SK-N-SH (cell line): Measurements from ENCODE around the gene TMPRSS13. TPM values are rescaled to one million over a fixed set of nuclear protein-coding genes. Genes with fewer than 3 reads are reported as not detected.

Experiments used
- CTCF ChIA-PET: fragments of 300-600, 350-600 bp; formaldehyde crosslinking; extraction: SDS; loops from one replicate; lab custom pipeline; 2021; lab: Yijun Ruan, JAX
- POLR2A ChIA-PET: fragments of 350-600 bp; sonication (Branson Sonifier 250); formaldehyde crosslinking; extraction: SDS; loops from one replicate; lab custom pipeline; 2020; ENCODE audit warnings: antibody characterized with exemption, inconsistent platforms; lab: Yijun Ruan, JAX
- DNase-seq: peaks from one replicate; pipeline ENCODE4 v3.0.0; 2012
- H2AFZ ChIP-seq: fragments of 200-600 bp; sonication (generic); 2 replicates; pipeline ENCODE4 v1.8.1; 2016; ENCODE audit warnings: antibody characterized with exemption, mild to moderate bottlenecking, low read depth
- H3F3A ChIP-seq: fragments of 200-600 bp; sonication (generic); replicated peaks from 2 replicates; pipeline ENCODE3; 2016; ENCODE audit warnings: antibody characterized with exemption, mild to moderate bottlenecking; ENCODE audit not compliant: insufficient read depth
- H3K27ac ChIP-seq, 2 experiments: fragments of 200-500 bp in 1 of 2; fragments of 200-600 bp in 1 of 2; sonication (Bioruptor generic) in 1 of 2; sonication (generic), shearing (Covaris generic) in 1 of 2; 2 replicates each; pipeline versions ENCODE4 v1.5.1 to v1.6.1; 2014 to 2016; ENCODE audit warnings: low read depth in 2 of 2, inconsistent platforms in 1 of 2, low read length in 1 of 2, mild to moderate bottlenecking in 1 of 2, mixed read lengths in 1 of 2
- H3K27me3 ChIP-seq: fragments of 200-600 bp; sonication (generic), shearing (Covaris generic); 2 replicates; pipeline ENCODE4 v1.6.1; 2016; ENCODE audit warnings: mixed run types; ENCODE audit not compliant: insufficient read depth
- H3K36me3 ChIP-seq, 2 experiments: fragments of 200-500 bp in 1 of 2; fragments of 200-600 bp in 1 of 2; sonication (Bioruptor generic) in 1 of 2; sonication (generic) in 1 of 2; replicated peaks in 1 of 2; 2 replicates each; pipeline versions ENCODE3 to v1.5.1; 2014 to 2016; ENCODE audit warnings: low read length in 1 of 2, mild to moderate bottlenecking in 1 of 2; ENCODE audit not compliant: insufficient read depth in 2 of 2, control insufficient read depth in 1 of 2
- H3K4me1 ChIP-seq, 2 experiments: fragments of 200-500 bp in 1 of 2; fragments of 200-600 bp in 1 of 2; sonication (Bioruptor generic) in 1 of 2; sonication (generic), shearing (Covaris generic) in 1 of 2; 2 replicates each; pipeline versions ENCODE4 v1.5.1 to v1.6.1; 2014 to 2016; ENCODE audit warnings: low read depth in 1 of 2, low read length in 1 of 2, mixed run types in 1 of 2; ENCODE audit not compliant: insufficient read depth in 2 of 2, control insufficient read depth in 1 of 2
- H3K4me2 ChIP-seq: fragments of 200-600 bp; sonication (generic), shearing (Covaris generic); 2 replicates; pipeline ENCODE4 v1.6.1; 2017; ENCODE audit warnings: mixed run types
- H3K4me3 ChIP-seq, 2 experiments: fragments of 200-500 bp in 1 of 2; fragments of 200-600 bp in 1 of 2; sonication (Bioruptor generic) in 1 of 2; sonication (generic), shearing (Covaris generic) in 1 of 2; 2 replicates each; pipeline versions ENCODE4 v1.5.1 to v1.8.1; 2014 to 2016; ENCODE audit warnings: low read depth in 2 of 2, inconsistent platforms in 1 of 2, low read length in 1 of 2, mild to moderate bottlenecking in 1 of 2, mixed read lengths in 1 of 2, moderate library complexity in 1 of 2
- H3K79me2 ChIP-seq: fragments of 200-600 bp; sonication (generic); 2 replicates; pipeline ENCODE4 v1.8.1; 2017; ENCODE audit warnings: mild to moderate bottlenecking; ENCODE audit not compliant: insufficient read depth
- H3K9ac ChIP-seq: fragments of 200-600 bp; sonication (generic); 2 replicates; pipeline ENCODE4 v1.6.1; 2017; ENCODE audit warnings: mixed run types
- H3K9me2 ChIP-seq: fragments of 200-600 bp; sonication (generic); 2 replicates; pipeline ENCODE4 v1.6.1; 2017; ENCODE audit warnings: mixed run types
- H3K9me3 ChIP-seq: fragments of 200-600 bp; sonication (generic); 2 replicates; pipeline ENCODE4 v1.6.1; 2017; ENCODE audit warnings: mixed run types, mild to moderate bottlenecking, moderate library complexity
- H4K20me1 ChIP-seq: fragments of 200-600 bp; sonication (generic); 2 replicates; pipeline ENCODE4 v1.6.1; 2017; ENCODE audit warnings: mild to moderate bottlenecking, mixed run types; ENCODE audit not compliant: insufficient read depth
- CTCF ChIP-seq: fragments of 200-600 bp; sonication (generic); IDR thresholded peaks from 2 replicates; pipeline ENCODE4 v1.6.1; 2017; ENCODE audit warnings: antibody characterized with exemption, mild to moderate bottlenecking, moderate library complexity
- ELF1 ChIP-seq: IDR thresholded peaks from 2 replicates; pipeline ENCODE4 v1.4.0; 2012
- EZH2phosphoT487 ChIP-seq: fragments of 200-600 bp; sonication (generic); IDR thresholded peaks from 2 replicates; pipeline ENCODE4 v1.6.1; 2017; ENCODE audit warnings: low read depth, mixed run types, mild to moderate bottlenecking, antibody characterized with exemption, moderate library complexity, borderline replicate concordance
- FOXM1 ChIP-seq: IDR thresholded peaks from 2 replicates; pipeline ENCODE4 v1.4.0; 2012; ENCODE audit warnings: low read depth, mild to moderate bottlenecking
- IRF3 ChIP-seq: fragments of 150-350 bp; IDR thresholded peaks from 2 replicates; pipeline ENCODE4 v1.6.1; 2016; ENCODE audit warnings: mild to moderate bottlenecking, low read depth, low read length
- NFIC ChIP-seq: IDR thresholded peaks from 2 replicates; pipeline ENCODE4 v1.4.0; 2012; ENCODE audit warnings: borderline replicate concordance
- NRF1 ChIP-seq: IDR thresholded peaks from 2 replicates; pipeline ENCODE4 v1.6.1; 2012; ENCODE audit warnings: low read depth, mild to moderate bottlenecking, low read length
- RAD21 ChIP-seq: IDR thresholded peaks from 2 replicates; pipeline ENCODE4 v1.6.1; 2012; ENCODE audit warnings: mild to moderate bottlenecking, low read length
- RCOR1 ChIP-seq: fragments of 150-350 bp; IDR thresholded peaks from 2 replicates; pipeline ENCODE4 v1.6.1; 2017; ENCODE audit warnings: antibody characterized with exemption, low read length
- REST ChIP-seq: IDR thresholded peaks from 2 replicates; pipeline ENCODE4 v1.6.1; 2012; ENCODE audit warnings: mild to moderate bottlenecking, low read depth, low read length, moderate library complexity
- RXRA ChIP-seq: IDR thresholded peaks from 2 replicates; pipeline ENCODE4 v1.4.0; 2012; ENCODE audit warnings: low read depth, mild to moderate bottlenecking, borderline replicate concordance
- SIN3A ChIP-seq: IDR thresholded peaks from 2 replicates; pipeline ENCODE4 v1.6.1; 2012; ENCODE audit warnings: low read depth, mild to moderate bottlenecking, low read length, moderate library complexity, borderline replicate concordance
- TAF1 ChIP-seq: IDR thresholded peaks from 2 replicates; pipeline ENCODE4 v1.6.1; 2012; ENCODE audit warnings: low read depth, mild to moderate bottlenecking, low read length, moderate library complexity, borderline replicate concordance
- USF1 ChIP-seq: IDR thresholded peaks from 2 replicates; pipeline ENCODE4 v1.4.0; 2012; ENCODE audit warnings: low read depth, borderline replicate concordance
- USF2 ChIP-seq: fragments of 150-350 bp; IDR thresholded peaks from 2 replicates; pipeline ENCODE4 v1.6.1; 2017; ENCODE audit warnings: antibody characterized with exemption, low read length, low read depth, borderline replicate concordance
- WGBS: methylation state at CpG from one replicate; pipeline ENCODE4 v1.1.6; 2017; ENCODE audit warnings: low lambda C conversion rate; 5-methylcytosine and 5-hydroxymethylcytosine counted together
- polyA plus RNA-seq, 3 experiments: library from polyadenylated mRNA; depleted of rRNA; stranded (reverse); fragments of >200 nt; gene quantifications; 2 replicates each; pipeline ENCODE4 v1.2.3, GENCODE V29; 2012

The TMPRSS13 gene
- polyA plus RNA-seq, 1 of the 3 experiments (the other 2 are of a cell fraction) = not detected

- ChIA-PET POLR2A (no interaction called here), CTCF (interaction anchor here (0.9 to 6.1 kb wide), 8 partner anchors 22 to 143 kb away, joined by 3 to 36 read pairs (median 4); no protein-coding TSS in a partner anchor)
- no peaks in the 10 kb centered on the region for H3K79me2 ChIP-seq
- no peak overlapping the region for H3K4me2 ChIP-seq
- no peaks in the 10 kb centered on the region for H3K36me3 ChIP-seq
- H2AFZ ChIP-seq = no peak overlapping the region
- no peak overlapping the region for H3K4me3 ChIP-seq
- no peak for DNase-seq
- no peaks in the 10 kb centered on the region for H3F3A ChIP-seq
- H3K4me1 ChIP-seq = peaks cover 5 to 24% of the 10 kb centered on the region in 2 experiments; a peak in 2 of 4 replicates
- peaks cover 2% of the 10 kb centered on the region; the same call in 1 of the 2 replicates for H3K27me3 ChIP-seq
- TF ChIP-seq ELF1 = no peak
- no peak for TF ChIP-seq NFIC
- no peak for TF ChIP-seq USF1
- 41% methylated on average over 3 of the region's 4 CpGs for WGBS
- H3K9me3 ChIP-seq = no peaks in the 10 kb centered on the region
- H4K20me1 ChIP-seq = no peaks in the 10 kb centered on the region
- no peaks in the 10 kb centered on the region for H3K9me2 ChIP-seq
- H3K27ac ChIP-seq = no peak overlapping the region
- no peak overlapping the region for H3K9ac ChIP-seq
Measured at GRCh38 chr11:117910525-117910924, 18.7 kb downstream of the TMPRSS13 start.

GRCh38 chr11:117909611-117910382 is 19.4 kb downstream of the TMPRSS13 start:
- no peak overlapping the region for H3K4me3 ChIP-seq
- no peaks in the 10 kb centered on the region for H3F3A ChIP-seq
- no peaks in the 10 kb centered on the region for H3K36me3 ChIP-seq
- H3K9me3 ChIP-seq = no peaks in the 10 kb centered on the region
- peak overlapping the region in 1 of 2 experiments; percentile 43; a peak in 1 of 4 replicates for H3K27ac ChIP-seq
- H3K4me1 ChIP-seq = peaks cover 5 to 24% of the 10 kb centered on the region in 2 experiments; a peak in 2 of 4 replicates
- no peaks in the 10 kb centered on the region for H3K79me2 ChIP-seq
- DNase-seq = no peak
- H2AFZ ChIP-seq = no peak overlapping the region
- no peak overlapping the region for H3K9ac ChIP-seq
- peaks cover 6% of the 10 kb centered on the region; the same call in 1 of the 2 replicates for H3K27me3 ChIP-seq
- H4K20me1 ChIP-seq = no peaks in the 10 kb centered on the region
- no peaks in the 10 kb centered on the region for H3K9me2 ChIP-seq
- WGBS = 82% methylated on average over 14 of the region's 20 CpGs
- H3K4me2 ChIP-seq = no peak overlapping the region
- CTCF ChIA-PET = interaction anchor here (1.2 to 6.1 kb wide), 9 partner anchors 32 to 262 kb away, joined by 3 to 36 read pairs (median 6); partner anchors contain the start of gene FXYD6
- POLR2A ChIA-PET = no interaction called here
- TF ChIP-seq RAD21 (no peak), EZH2phosphoT487 (no peak), USF2 (no peak), TAF1 (no peak), RXRA (no peak), USF1 (no peak), CTCF (no peak), IRF3 (no peak), REST (no peak), RCOR1 (no peak), NRF1 (no peak), SIN3A (no peak), ELF1 (no peak), FOXM1 (no peak)
